IMR-90 (cell line): ENCODE results near the gene RYR3. TPM values are rescaled to one million over a fixed set of nuclear protein-coding genes. Genes with fewer than 3 reads are reported as not detected.

ENCODE experiments used
- ATAC-seq: fragments of 200-7000 bp; cut with Tn5 transposase; 2 replicates; pipeline ENCODE4 v1.9.1; 2020; ENCODE audit warnings: low read depth, mild to moderate bottlenecking, moderate library complexity
- BruUV-seq: library from RNA; stranded (reverse); fragments of 400-500 nt; replicated peaks from 2 replicates; lab custom pipeline; 2021; lab: Mats Ljungman, UMichigan
- CTCF ChIA-PET: fragments of 300-600 bp; formaldehyde crosslinking; extraction: SDS; loops from one replicate; lab custom pipeline; 2021; ENCODE audit warnings: antibody characterized with exemption; lab: Yijun Ruan, JAX
- POLR2A ChIA-PET: fragments of 300-600 bp; sonication (Branson Sonifier 250); formaldehyde crosslinking; loops from one replicate; lab custom pipeline; 2022; ENCODE audit warnings: antibody characterized with exemption; ENCODE audit not compliant: unreplicated experiment; lab: Charles Lee
- DNase-seq: peaks from one replicate; pipeline ENCODE4 v3.0.0; 2013
- H2AFZ ChIP-seq: replicated peaks from 2 replicates; pipeline ENCODE3; 2013; ENCODE audit warnings: low read length, mild to moderate bottlenecking; ENCODE audit not compliant: poor library complexity
- H2AK5ac ChIP-seq: 2 replicates; pipeline ENCODE4 v1.6.1; 2013; ENCODE audit warnings: low read depth, low read length, inconsistent platforms
- H2AK9ac ChIP-seq: replicated peaks from 2 replicates; pipeline ENCODE3; 2013; ENCODE audit warnings: mild to moderate bottlenecking, low read depth, low read length, moderate library complexity; ENCODE audit not compliant: poor library complexity
- H2BK120ac ChIP-seq: 2 replicates; pipeline ENCODE4 v1.6.1; 2013; ENCODE audit warnings: low read depth, low read length, inconsistent platforms
- H2BK15ac ChIP-seq: 3 replicates; pipeline ENCODE4 v1.6.1; 2013; ENCODE audit warnings: low read depth, low read length, inconsistent platforms
- H2BK20ac ChIP-seq: 2 replicates; pipeline ENCODE4 v1.6.1; 2013; ENCODE audit warnings: low read depth, mild to moderate bottlenecking, inconsistent platforms, low read length, moderate library complexity
- H2BK5ac ChIP-seq: 2 replicates; pipeline ENCODE4 v1.6.1; 2013; ENCODE audit warnings: mild to moderate bottlenecking, low read depth, low read length, inconsistent platforms; ENCODE audit not compliant: poor library complexity, severe bottlenecking
- H3K14ac ChIP-seq: replicated peaks from 2 replicates; pipeline ENCODE4 v1.6.1; 2013; ENCODE audit warnings: low read depth, low read length, inconsistent platforms
- H3K18ac ChIP-seq: 2 replicates; pipeline ENCODE4 v1.6.1; 2013; ENCODE audit warnings: low read depth, low read length, control low read depth
- H3K23ac ChIP-seq: 2 replicates; pipeline ENCODE4 v1.6.1; 2013; ENCODE audit warnings: low read depth, low read length, inconsistent platforms
- H3K27ac ChIP-seq: 2 replicates; pipeline ENCODE4 v1.5.1; 2013; ENCODE audit warnings: mild to moderate bottlenecking, control low read depth, low read length; ENCODE audit not compliant: insufficient read depth
- H3K27me3 ChIP-seq: 2 replicates; pipeline ENCODE4 v1.6.1; 2013; ENCODE audit warnings: low read length; ENCODE audit not compliant: control insufficient read depth, insufficient read depth
- H3K36me3 ChIP-seq: 2 replicates; pipeline ENCODE4 v1.6.1; 2013; ENCODE audit warnings: low read length, mixed read lengths; ENCODE audit not compliant: control insufficient read depth, insufficient read depth
- H3K4ac ChIP-seq: 2 replicates; pipeline ENCODE4 v1.6.1; 2013; ENCODE audit warnings: low read depth, low read length, inconsistent platforms
- H3K4me1 ChIP-seq: 2 replicates; pipeline ENCODE4 v1.6.1; 2013; ENCODE audit warnings: low read length, mixed read lengths; ENCODE audit not compliant: control insufficient read depth, insufficient read depth
- H3K4me2 ChIP-seq: 2 replicates; pipeline ENCODE4 v1.6.1; 2013; ENCODE audit warnings: low read depth, mild to moderate bottlenecking, control low read depth, low read length, moderate library complexity
- H3K4me3 ChIP-seq: 2 replicates; pipeline ENCODE4 v1.5.1; 2013; ENCODE audit warnings: low read depth, mild to moderate bottlenecking, control low read depth, low read length, moderate library complexity; ENCODE audit not compliant: insufficient read depth
- H3K56ac ChIP-seq: 2 replicates; pipeline ENCODE4 v1.6.1; 2013; ENCODE audit warnings: low read length, inconsistent platforms; ENCODE audit not compliant: insufficient read depth; ENCODE audit errors: extremely low read depth
- H3K79me1 ChIP-seq, 2 experiments: 2 replicates each; pipeline ENCODE4 v1.6.1; 2013; ENCODE audit warnings: low read length in 2 of 2, inconsistent platforms in 1 of 2, low read depth in 1 of 2
- H3K9ac ChIP-seq: 2 replicates; pipeline ENCODE4 v1.6.1; 2013; ENCODE audit warnings: low read depth, low read length, control low read depth
- H3K9me1 ChIP-seq: 2 replicates; pipeline ENCODE4 v1.6.1; 2013; ENCODE audit warnings: low read length, inconsistent platforms; ENCODE audit not compliant: insufficient read depth
- H3K9me3 ChIP-seq: 2 replicates; pipeline ENCODE4 v1.6.1; 2013; ENCODE audit warnings: low read length; ENCODE audit not compliant: control insufficient read depth, insufficient read depth
- H4K20me1 ChIP-seq: 2 replicates; pipeline ENCODE4 v1.6.1; 2013; ENCODE audit warnings: low read length, inconsistent platforms; ENCODE audit not compliant: insufficient read depth
- H4K5ac ChIP-seq: 2 replicates; pipeline ENCODE4 v1.6.1; 2013; ENCODE audit warnings: mild to moderate bottlenecking, low read depth, low read length, control low read depth
- H4K8ac ChIP-seq, 2 experiments: 2 replicates each; pipeline ENCODE4 v1.6.1; 2013; ENCODE audit warnings: low read depth in 2 of 2, low read length in 2 of 2, control low read depth in 1 of 2, inconsistent platforms in 1 of 2
- H4K91ac ChIP-seq: 2 replicates; pipeline ENCODE4 v1.6.1; 2013; ENCODE audit warnings: low read depth, low read length, inconsistent platforms; ENCODE audit not compliant: insufficient read depth
- CEBPB ChIP-seq: IDR thresholded peaks from 2 replicates; pipeline ENCODE4 v1.6.1; 2012; ENCODE audit warnings: low read depth, low read length, improper control_type of control experiment
- CHD1 ChIP-seq: IDR thresholded peaks from 2 replicates; pipeline ENCODE4 v1.6.1; 2012; ENCODE audit warnings: low read depth, low read length, improper control_type of control experiment
- MAFK ChIP-seq: IDR thresholded peaks from 2 replicates; pipeline ENCODE4 v1.6.1; 2012; ENCODE audit warnings: low read depth, low read length, improper control_type of control experiment
- MAZ ChIP-seq: IDR thresholded peaks from 2 replicates; pipeline ENCODE4 v1.6.1; 2012; ENCODE audit warnings: low read depth, mild to moderate bottlenecking, low read length, improper control_type of control experiment, moderate library complexity, borderline replicate concordance
- NFE2L2 ChIP-seq: fragments of 150-350 bp; IDR thresholded peaks from 2 replicates; pipeline ENCODE4 v1.6.1; 2016; ENCODE audit warnings: low read depth, mild to moderate bottlenecking, low read length
- RAD21 ChIP-seq: IDR thresholded peaks from 2 replicates; pipeline ENCODE4 v1.6.1; 2012; ENCODE audit warnings: low read length, improper control_type of control experiment
- RCOR1 ChIP-seq: IDR thresholded peaks from 2 replicates; pipeline ENCODE4 v1.6.1; 2012; ENCODE audit warnings: mild to moderate bottlenecking, low read length, improper control_type of control experiment; ENCODE audit not compliant: insufficient replicate concordance
- RFX5 ChIP-seq: IDR thresholded peaks from 2 replicates; pipeline ENCODE4 v1.8.0; 2012; ENCODE audit warnings: low read depth, mild to moderate bottlenecking, low read length, moderate library complexity
- SMC3 ChIP-seq: fragments of 150-350 bp; IDR thresholded peaks from 2 replicates; pipeline ENCODE4 v1.6.1; 2016; ENCODE audit warnings: low read depth, mild to moderate bottlenecking, antibody characterized with exemption, low read length, moderate library complexity
- WGBS, 2 experiments: methylation state at CpG; one replicate each; pipeline versions ENCODE4 v1.1.5 to v1.1.7; 2013; ENCODE audit warnings: missing lambda C conversion rate in 2 of 2; ENCODE audit not compliant: insufficient read length in 1 of 2; ENCODE audit errors: extremely low coverage in 2 of 2; 5-methylcytosine and 5-hydroxymethylcytosine counted together
- dilution Hi-C: fragments of 300-500 bp; cut with HindIII; formaldehyde crosslinking; loops from one replicate; pipeline ENCODE4 v1.14.3; 2018; ENCODE audit warnings: low sequenced_read_pairs; ENCODE audit not compliant: unreplicated experiment
- in situ Hi-C: fragments of 300-500 bp; cut with MboI; formaldehyde crosslinking; loops from 3 replicates; pipeline ENCODE4 v1.14.3; 2019; ENCODE audit warnings: low sequenced_read_pairs, inconsistent platforms, mixed read lengths
- intact Hi-C: fragments of 100-400 bp; cut with micrococcal nuclease; formaldehyde crosslinking; loops from 2 replicates; pipeline ENCODE4 v1.10.0; 2022
- polyA plus RNA-seq, 3 experiments: library from polyadenylated mRNA; depleted of rRNA; stranded (reverse); fragments of >200 nt; gene quantifications; 2 replicates each; pipeline ENCODE4 v1.2.3, GENCODE V29; 2012; ENCODE audit warnings: low replicate concordance in 1 of 3
- total RNA-seq: library from RNA; depleted of rRNA; stranded (reverse); fragments of >200 nt; gene quantifications from 2 replicates; pipeline ENCODE4 v1.2.3, GENCODE V29; 2012
- TF ChIP-seq, protein P1 (sequence below): fragments of 150-350 bp; IDR thresholded peaks from 2 replicates; pipeline ENCODE4 v1.6.1; 2016; ENCODE audit warnings: low read depth, mild to moderate bottlenecking, low read length, moderate library complexity, borderline replicate concordance
- TF ChIP-seq, protein P2 (sequence below): conservative IDR thresholded peaks from 2 replicates; pipeline ENCODE4 v1.5.1; 2012; ENCODE audit warnings: mild to moderate bottlenecking, low read depth, low read length, improper control_type of control experiment

RYR3 gene
- total and polyA plus RNA-seq, 2 of the 4 experiments (the other 2 are of a cell fraction), result 0.18 TPM; not detected in 1

DNA sequence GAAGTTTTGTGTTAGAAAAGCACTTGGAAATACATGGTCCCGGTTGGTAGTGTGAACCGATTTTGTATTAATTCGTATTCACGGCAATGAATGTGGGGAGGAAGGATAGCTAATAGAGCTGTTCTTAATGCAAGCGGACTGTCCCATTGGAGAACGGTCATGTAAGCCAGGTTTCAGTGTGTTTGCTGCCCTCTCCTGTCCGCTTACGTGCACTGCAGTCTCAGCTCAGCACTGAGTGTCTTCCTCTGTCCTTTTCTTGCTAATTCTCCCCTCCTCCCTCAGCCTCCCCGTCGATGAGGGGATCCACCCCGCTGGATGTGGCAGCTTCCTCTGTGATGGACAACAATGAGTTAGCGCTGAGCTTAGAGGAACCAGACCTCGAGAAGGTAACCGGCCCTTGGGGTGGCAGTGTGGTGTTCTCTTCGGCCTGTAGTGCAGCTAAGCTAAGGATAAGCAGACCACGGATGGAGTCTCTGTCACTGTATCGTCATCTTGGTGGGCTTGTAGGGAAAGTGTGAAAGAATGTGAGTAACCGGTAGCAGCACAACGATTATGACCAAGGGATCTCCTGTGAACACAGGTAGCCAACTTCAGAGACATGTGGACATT is 390.0 kb downstream of the RYR3 start:
- H3K18ac ChIP-seq, result no peak overlapping the region
- no peaks in the 10 kb centered on the region for H3K9me3 ChIP-seq
- no peak overlapping the region for H3K4me2 ChIP-seq
- no peak overlapping the region for H2BK5ac ChIP-seq
- no peaks in the 10 kb centered on the region for H4K20me1 ChIP-seq
- no peak overlapping the region for H4K5ac ChIP-seq
- ChIA-PET POLR2A (no interaction called here), CTCF (interaction anchor here (0.6 to 1.7 kb wide), 21 partner anchors 8 to 671 kb away, joined by 3 to 29 read pairs (median 3); no protein-coding TSS in a partner anchor)
- dilution Hi-C loops, result no loop called here
- no peaks in the 10 kb centered on the region for H3K4me1 ChIP-seq
- no peak overlapping the region for H2BK120ac ChIP-seq
- H2AFZ ChIP-seq, result peak overlapping the region; percentile 74
- ATAC-seq, result peak; percentile 100
- H3K56ac ChIP-seq, result no peak overlapping the region
- no peak overlapping the region for H2AK5ac ChIP-seq
- no peaks in the 10 kb centered on the region for H3K36me3 ChIP-seq
- in situ Hi-C loops, result loop anchor here (10.0 kb wide), 2 partner anchors 396 to 466 kb away; no protein-coding TSS in a partner anchor
- H3K9ac ChIP-seq, result no peak overlapping the region
- no peak overlapping the region for H4K91ac ChIP-seq
- no TSS peak for BruUV-seq
- no peak overlapping the region for H3K23ac ChIP-seq
- WGBS, 2 experiments, result 53% methylated on average over 7 of the region's 19 CpGs; no CpG with 5 or more reads in 1 of the 2 experiments
- DNase-seq, result peak; percentile 77
- H3K27ac ChIP-seq, result no peak overlapping the region
- peak; percentile 80 for TF ChIP-seq SMC3
- TF ChIP-seq RFX5, result no peak
- no peak for TF ChIP-seq NFE2L2
- TF ChIP-seq, protein P1, sequence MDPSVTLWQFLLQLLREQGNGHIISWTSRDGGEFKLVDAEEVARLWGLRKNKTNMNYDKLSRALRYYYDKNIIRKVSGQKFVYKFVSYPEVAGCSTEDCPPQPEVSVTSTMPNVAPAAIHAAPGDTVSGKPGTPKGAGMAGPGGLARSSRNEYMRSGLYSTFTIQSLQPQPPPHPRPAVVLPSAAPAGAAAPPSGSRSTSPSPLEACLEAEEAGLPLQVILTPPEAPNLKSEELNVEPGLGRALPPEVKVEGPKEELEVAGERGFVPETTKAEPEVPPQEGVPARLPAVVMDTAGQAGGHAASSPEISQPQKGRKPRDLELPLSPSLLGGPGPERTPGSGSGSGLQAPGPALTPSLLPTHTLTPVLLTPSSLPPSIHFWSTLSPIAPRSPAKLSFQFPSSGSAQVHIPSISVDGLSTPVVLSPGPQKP, result no peak
- no peak for TF ChIP-seq MAZ
- TF ChIP-seq MAFK, result no peak
- TF ChIP-seq, protein P2, sequence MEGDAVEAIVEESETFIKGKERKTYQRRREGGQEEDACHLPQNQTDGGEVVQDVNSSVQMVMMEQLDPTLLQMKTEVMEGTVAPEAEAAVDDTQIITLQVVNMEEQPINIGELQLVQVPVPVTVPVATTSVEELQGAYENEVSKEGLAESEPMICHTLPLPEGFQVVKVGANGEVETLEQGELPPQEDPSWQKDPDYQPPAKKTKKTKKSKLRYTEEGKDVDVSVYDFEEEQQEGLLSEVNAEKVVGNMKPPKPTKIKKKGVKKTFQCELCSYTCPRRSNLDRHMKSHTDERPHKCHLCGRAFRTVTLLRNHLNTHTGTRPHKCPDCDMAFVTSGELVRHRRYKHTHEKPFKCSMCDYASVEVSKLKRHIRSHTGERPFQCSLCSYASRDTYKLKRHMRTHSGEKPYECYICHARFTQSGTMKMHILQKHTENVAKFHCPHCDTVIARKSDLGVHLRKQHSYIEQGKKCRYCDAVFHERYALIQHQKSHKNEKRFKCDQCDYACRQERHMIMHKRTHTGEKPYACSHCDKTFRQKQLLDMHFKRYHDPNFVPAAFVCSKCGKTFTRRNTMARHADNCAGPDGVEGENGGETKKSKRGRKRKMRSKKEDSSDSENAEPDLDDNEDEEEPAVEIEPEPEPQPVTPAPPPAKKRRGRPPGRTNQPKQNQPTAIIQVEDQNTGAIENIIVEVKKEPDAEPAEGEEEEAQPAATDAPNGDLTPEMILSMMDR, result peak; percentile 92
- peak; percentile 86 for TF ChIP-seq RAD21
- no peak for TF ChIP-seq RCOR1
- TF ChIP-seq CHD1, result no peak
- no peak for TF ChIP-seq CEBPB
- H3K27me3 ChIP-seq, result peaks cover 15% of the 10 kb centered on the region
- H2BK15ac ChIP-seq, result no peak overlapping the region
- no peaks in the 10 kb centered on the region for H3K9me1 ChIP-seq
- H2AK9ac ChIP-seq, result peak overlapping the region; percentile 65
- H2BK20ac ChIP-seq, result no peak overlapping the region
- intact Hi-C loops, result loop anchor here (1.0 kb wide), 4 partner anchors 294 to 614 kb away; no protein-coding TSS in a partner anchor
- no peak overlapping the region for H3K4ac ChIP-seq
- no peaks in the 10 kb centered on the region for H3K79me1 ChIP-seq
- no peak overlapping the region for H3K4me3 ChIP-seq
- H3K14ac ChIP-seq, result no peak overlapping the region
- H4K8ac ChIP-seq, result no peak overlapping the region
